GM18873 (cell line): ENCODE results near the gene FAM118B.
A peak's percentile ranks its signal among the peaks of the same experiment; 100 is the strongest.

Experiments used
- ATAC-seq: cut with Tn5 transposase; IDR thresholded peaks from one replicate; pipeline ENCODE4 v1.9.1; 2021; ENCODE audit warnings: mild to moderate bottlenecking, moderate library complexity, moderate number of reproducible peaks; ENCODE audit not compliant: unreplicated experiment, low FRiP score

The FAM118B gene

DNA sequence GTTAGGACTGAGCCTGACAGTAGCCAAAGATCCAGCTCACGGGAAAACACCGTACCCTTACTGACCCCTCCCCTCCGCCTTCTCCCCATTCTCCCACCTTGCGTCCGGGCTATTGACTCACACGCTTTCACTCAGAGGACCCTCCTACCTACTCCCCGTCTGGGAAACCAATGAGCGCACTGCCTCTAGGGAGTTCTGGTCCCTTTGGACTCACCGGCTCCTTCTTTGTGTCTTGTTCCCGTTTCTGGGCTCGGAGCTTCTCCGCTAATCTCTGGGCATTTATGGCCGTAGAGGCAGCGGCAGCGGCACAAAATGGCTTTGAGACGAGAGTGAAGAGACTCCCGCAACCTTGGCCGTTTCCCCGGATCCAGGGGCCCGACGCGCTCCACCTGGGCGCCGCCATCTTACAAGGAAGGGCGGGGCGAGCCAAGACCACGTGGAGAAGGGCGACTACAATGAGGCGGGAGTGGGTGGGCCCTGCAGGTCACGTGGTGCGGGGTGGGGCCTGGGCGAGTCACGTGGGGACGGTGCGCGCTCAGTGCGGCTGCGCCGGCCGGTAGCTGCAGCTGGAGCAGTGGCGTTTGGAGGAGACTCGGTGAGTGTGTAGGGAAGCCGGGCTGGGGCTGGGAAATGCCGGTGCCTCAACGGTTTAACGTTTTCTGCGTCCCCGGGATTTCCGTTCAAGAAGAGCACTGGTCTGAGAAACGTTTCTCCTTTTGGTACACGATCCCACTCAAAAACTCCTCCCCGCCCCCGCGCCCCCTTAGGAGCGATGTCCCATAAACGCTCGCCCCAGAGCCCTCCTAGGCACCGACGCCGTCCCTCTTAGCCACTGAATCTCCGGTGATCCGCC, at the start of gene FAM118B, which contains the start of gene RPUSD4:
Gene FAM118B, plus strand, starts transcription at position 547 of the 853 bp plus-strand sequence. CDS start 23,220 bp downstream, outside the sequence.
Gene RPUSD4, minus strand, starts transcription at position 415 of the 853 bp plus-strand sequence. Its CDS starts 12 bp downstream, at position 403.
- ATAC-seq = peak; percentile 86

DNA sequence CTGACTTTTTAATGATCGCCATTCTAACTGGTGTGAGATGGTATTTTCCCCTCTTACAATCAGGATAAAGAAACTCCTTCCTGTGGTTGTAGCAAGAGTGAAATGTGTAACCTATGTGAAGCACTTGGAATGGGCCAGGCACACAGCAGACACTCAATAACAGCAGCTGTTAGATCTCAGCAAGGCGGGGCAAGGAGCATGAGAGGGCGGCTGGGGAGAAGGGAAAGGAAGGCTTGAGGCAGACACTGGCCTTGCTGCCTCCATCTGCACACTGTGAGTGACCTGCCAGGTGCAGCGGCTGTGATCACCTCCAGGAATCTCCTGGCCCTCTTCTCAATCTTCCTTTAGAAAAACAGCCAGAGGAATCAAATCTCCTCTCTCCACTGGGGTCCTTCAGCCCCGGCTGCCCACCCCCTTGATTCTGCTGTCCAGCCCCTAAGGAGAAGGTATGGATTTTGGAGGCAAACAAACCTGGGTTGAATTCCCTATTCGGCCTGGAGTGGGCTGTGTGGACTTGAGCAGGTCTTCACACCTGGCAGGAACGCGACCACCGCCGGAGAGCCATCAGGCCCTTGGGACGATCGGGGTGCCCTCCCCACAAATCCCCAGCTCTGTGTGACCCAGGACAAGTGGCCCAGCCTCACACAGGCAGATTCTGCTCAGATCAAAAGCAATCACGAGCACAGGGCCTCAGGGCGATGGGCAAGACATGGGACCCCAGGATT, 49.1 kb upstream of the FAM118B start:
- no peak for ATAC-seq

GRCh38 chr11:126163074-126163700, 48.4 kb upstream of the FAM118B start:
- no peak for ATAC-seq

GRCh38 chr11:126163779-126164178, 47.8 kb upstream of the FAM118B start:
- no peak for ATAC-seq

- ATAC-seq = no peak
These were observed 46.8 kb upstream of the FAM118B start for GRCh38 chr11:126164781-126165180.

DNA sequence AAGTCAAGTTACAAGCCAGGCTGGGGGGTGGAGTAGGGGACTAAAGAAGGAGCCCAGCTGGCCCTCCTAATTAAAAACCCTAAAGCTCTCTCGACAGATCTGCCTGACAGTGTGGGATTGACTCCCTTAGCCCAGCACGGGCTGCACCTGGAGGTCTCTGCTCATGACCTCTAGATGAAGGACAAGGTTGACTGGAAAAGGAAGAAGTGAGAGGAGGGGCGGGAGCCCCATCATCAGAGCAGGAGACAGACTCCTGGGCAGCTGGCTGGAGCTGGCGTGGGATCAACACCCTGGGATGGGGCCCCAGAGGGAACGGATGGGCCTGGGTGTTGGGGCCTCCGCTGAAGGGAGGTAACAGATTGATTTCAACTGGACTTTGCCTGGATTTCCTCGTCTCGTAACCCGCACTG, 46.3 kb upstream of the FAM118B start:
- no peak for ATAC-seq

- no peak for ATAC-seq
These were observed 45.8 kb upstream of the FAM118B start for GRCh38 chr11:126165757-126166156.

DNA sequence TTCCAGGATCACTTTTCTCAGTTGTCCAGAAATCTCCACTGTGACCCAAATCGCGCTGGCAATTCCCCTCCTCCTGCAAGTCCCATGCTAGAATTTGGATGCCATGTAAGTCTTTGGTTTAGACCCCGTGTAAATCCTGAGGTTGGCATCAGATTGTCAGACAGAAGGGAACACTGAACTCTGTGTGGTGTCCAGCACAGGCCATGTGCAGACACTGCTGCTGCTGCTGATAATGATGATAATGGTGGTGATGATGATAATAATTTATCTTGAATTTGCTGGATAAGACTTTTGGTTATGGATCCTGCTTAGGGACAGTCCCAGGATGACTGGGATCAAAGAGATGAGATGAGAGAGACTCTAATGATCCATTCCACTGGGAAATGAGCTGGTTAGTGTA, 45.2 kb upstream of the FAM118B start:
- ATAC-seq = no peak

DNA sequence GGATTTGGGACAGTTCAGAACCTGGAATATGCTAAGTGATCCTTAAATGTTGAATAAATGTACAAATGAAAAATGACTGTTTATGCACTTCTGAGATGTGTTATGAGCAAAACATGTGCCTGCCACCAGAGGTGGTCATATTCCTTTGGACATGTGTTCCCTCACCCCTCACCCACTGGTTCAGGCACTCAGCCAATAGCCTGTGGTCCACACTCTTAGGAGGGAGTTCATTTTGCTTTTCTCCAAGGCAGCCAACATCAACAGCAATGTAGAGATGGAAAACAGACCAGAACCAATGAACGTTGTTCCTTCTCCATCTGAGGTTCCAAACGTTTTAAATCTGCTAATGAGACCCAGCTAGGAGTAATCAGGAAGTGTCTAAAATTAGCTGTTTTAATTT, 44.1 kb upstream of the FAM118B start:
- ATAC-seq = no peak

- no peak for ATAC-seq
These were observed 42.3 kb upstream of the FAM118B start for GRCh38 chr11:126169291-126169690.

GRCh38 chr11:126172596-126173038, 39.0 kb upstream of the FAM118B start:
- no peak for ATAC-seq

DNA sequence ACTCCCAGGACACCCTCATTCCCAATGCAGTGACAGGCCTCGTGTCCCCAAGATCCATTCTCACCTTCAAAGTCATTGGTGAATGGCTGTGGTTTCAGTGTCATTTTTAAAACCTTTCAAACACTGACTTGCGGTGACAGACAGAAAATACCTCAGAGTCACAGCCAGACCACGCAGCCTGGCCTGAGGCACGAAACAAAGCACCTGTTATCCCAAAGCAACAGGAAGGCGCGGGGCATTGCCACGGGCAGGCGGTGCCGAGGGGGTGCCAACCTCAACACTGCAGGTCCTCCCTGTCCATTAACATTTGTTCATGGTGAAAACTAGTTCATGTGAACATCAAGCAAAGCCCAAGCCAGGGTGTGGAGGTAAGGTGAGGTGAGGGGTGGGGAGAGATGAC, 38.3 kb upstream of the FAM118B start:
- ATAC-seq = no peak

GRCh38 chr11:126174816-126175215, 36.8 kb upstream of the FAM118B start:
- no peak for ATAC-seq

- ATAC-seq = no peak
These were observed 36.2 kb upstream of the FAM118B start for GRCh38 chr11:126175393-126175792.

DNA sequence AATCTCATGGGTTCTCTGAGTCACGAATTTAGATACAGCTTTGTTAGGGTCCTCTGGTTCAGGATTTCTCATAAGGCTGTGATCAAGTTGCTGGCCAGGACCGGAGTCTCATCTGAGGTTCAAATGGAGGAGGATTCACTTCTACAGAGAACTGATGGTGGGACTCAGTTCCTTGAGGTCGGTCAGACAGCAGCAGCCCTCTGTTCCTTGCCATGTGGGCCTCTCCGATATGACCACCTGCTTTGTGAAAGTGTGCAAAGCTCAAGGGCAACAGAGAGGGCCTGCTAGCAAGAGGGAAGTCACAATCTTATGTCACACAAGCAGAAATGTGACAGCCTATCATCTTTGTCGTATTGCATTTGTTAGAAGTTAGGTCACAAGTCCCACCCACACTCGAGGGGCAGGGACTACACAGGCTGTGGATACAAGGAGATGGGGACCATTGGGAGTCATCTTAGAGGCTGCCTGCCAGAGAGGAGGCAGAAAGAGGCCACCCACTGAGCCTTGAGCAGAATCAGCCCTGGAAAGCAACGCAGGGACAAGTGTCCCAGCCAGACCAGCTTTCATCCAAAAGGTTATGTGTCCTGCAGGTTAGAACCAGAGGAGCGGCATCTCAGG, 34.6 kb upstream of the FAM118B start:
- ATAC-seq = no peak

DNA sequence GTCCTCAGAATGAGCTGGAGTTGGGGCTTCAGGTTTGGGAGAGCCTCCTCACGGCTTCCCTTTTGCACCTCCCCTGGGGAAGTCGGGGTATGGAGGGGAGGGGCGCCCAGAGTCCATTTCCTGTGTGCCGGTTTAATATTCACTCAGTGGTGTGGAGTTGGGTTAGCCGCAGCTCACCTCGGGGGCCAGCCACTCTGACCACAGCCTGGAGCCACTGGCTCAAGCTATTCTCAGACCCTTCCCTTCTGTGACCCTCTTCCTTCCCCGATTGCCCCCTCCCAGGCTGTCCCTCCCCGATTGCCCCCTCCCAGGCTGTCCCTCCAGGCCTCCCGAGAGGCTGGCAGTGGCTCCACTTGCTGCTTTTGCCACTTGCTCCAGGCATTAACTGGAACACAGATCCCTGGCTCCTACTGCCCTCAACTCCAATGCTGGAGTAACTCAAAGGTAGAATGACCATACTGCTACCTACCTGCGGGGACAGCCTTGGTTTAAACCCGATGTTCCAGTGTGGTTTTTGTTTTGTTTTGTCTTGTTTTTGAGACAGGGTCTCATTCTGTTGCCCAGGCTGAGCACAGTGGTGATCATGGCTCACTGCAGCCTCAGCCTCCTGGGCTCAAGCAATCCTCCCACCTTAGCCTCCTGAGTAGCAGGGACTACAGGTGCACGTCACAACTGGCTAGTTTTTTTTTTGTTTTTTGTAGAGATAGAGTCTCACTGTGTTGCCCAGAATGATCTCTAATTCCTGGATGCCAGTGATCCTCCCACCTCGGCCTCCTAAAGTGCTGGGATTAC, 29.4 kb upstream of the FAM118B start:
- no peak for ATAC-seq

GRCh38 chr11:126182787-126183445, 28.7 kb upstream of the FAM118B start:
- no peak for ATAC-seq

GRCh38 chr11:126185259-126186024, 26.1 kb upstream of the FAM118B start:
- ATAC-seq = no peak
